GM20000 (cell line): ENCODE results near the gene ECI1.

Source experiments
- DNase-seq: peaks from one replicate; pipeline ENCODE4 v3.0.0; 2012; ENCODE audit warnings: low spot score
- TF ChIP-seq, protein P1 (sequence below): IDR thresholded peaks from 2 replicates; pipeline ENCODE4 v1.5.1; 2012; ENCODE audit warnings: mild to moderate bottlenecking, control low read depth; ENCODE audit errors: extremely low read depth, missing control alignments

Gene ECI1

DNA sequence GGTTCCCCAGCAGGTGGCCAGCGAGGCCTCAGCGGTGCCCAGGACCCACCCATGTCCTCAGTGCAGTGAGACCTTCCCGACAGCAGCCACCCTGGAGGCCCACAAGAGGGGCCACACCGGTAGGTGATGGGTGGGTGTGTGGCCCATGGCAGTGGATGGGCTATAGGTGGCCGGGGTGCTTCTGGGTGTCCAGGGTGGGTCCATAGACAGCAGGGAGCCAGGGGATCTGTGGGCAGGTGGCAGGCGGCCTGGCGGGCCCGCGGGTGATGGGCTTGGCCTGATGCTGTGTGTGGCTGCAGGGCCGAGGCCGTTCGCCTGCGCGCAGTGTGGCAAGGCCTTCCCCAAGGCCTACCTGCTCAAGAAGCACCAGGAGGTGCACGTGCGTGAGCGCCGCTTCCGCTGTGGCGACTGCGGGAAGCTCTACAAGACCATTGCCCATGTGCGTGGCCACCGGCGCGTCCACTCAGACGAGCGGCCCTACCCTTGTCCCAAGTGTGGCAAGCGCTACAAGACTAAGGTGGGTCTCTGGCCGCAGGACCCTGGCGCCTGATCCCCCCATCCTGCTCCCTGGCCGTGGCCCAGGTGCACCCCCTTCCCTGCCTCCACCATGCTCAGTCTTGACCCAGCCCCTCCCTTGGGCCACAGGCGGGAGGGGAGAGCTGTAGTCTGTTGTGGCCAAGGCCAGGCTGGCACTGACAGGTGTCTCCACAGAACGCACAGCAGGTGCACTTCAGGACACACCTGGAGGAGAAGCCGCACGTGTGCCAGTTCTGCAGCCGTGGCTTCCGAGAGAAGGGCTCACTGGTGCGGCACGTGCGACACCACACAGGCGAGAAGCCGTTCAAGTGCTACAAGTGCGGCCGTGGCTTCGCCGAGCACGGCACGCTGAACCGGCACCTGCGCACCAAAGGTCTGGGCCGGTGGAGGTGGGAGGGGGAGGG, 17.2 kb downstream of the ECI1 start:
- TF ChIP-seq, protein P1, sequence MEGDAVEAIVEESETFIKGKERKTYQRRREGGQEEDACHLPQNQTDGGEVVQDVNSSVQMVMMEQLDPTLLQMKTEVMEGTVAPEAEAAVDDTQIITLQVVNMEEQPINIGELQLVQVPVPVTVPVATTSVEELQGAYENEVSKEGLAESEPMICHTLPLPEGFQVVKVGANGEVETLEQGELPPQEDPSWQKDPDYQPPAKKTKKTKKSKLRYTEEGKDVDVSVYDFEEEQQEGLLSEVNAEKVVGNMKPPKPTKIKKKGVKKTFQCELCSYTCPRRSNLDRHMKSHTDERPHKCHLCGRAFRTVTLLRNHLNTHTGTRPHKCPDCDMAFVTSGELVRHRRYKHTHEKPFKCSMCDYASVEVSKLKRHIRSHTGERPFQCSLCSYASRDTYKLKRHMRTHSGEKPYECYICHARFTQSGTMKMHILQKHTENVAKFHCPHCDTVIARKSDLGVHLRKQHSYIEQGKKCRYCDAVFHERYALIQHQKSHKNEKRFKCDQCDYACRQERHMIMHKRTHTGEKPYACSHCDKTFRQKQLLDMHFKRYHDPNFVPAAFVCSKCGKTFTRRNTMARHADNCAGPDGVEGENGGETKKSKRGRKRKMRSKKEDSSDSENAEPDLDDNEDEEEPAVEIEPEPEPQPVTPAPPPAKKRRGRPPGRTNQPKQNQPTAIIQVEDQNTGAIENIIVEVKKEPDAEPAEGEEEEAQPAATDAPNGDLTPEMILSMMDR = no peak

DNA sequence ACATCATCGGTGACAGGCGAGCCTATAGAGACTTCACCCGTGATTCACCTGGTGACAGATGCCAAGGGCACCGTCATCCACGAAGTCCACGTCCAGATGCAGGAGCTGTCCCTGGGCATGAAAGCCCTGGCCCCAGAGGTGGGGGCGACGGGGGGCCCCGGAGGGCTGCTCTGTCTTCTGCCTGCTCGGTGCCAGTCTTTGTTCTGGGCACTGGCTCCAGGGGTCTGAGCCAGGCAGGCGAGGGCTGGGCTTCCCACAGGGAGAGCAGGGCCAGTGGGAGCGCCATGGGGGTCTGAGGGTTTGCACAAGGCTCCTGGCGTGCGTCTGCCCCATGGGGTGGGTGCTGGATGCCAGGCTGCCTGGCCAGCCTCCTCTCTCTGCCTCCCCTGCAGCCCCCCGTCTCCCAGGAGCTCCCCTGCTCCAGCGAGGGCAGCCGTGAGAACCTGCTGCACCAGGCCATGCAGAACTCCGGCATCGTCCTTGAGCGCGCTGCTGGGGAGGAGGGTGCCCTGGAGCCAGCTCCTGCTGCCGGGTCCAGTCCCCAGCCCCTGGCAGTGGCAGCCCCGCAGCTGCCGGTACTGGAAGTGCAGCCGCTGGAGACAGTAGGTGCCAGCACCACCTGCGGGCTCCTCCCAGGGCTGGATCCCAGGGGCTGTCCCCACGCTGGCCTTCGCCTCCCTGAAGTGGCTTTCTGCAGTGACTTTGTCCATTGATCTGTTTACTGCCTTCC, 18.2 kb downstream of the ECI1 start:
- TF ChIP-seq, protein P1 = no peak
- no peak for DNase-seq

More for the DNA sequence above, 17.2 kb downstream of the ECI1 start:
- no peak for DNase-seq

DNA sequence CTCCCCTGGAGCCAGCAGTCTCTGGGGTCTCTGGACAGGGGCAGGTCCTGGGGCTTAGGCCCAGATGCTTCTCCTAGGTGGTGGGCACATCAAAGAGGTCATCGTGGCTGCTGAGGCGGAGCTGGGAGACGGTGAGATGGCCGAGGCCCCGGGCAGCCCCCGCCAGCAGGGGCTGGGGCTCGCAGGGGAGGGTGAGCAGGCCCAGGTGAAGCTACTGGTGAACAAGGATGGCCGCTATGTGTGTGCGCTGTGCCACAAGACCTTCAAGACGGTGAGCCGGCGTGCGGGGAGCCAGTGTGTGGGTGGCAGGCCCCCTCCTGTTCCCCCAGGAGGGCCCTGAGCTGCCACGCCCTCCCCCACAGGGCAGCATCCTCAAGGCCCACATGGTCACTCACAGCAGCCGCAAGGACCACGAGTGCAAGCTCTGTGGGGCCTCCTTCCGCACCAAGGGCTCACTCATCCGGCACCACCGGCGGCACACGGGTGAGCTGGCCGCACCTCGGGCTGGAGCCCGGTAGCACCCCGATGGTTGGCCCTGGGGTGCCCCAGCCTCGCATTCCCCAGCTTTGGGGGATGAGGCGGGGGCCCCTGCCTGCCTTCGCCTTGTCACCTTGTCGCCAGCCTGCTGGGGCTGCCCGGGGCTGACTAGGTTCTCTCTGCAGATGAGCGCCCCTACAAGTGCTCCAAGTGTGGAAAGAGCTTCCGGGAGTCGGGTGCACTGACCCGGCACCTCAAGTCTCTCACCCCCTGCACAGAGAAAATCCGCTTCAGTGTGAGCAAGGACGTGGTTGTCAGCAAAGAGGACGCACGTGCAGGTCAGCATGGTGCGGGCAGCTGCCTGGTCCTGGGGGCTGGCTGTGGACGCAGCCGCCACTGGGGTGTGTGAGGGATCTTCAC, 19.0 kb downstream of the ECI1 start:
- TF ChIP-seq, protein P1 = no peak

DNA sequence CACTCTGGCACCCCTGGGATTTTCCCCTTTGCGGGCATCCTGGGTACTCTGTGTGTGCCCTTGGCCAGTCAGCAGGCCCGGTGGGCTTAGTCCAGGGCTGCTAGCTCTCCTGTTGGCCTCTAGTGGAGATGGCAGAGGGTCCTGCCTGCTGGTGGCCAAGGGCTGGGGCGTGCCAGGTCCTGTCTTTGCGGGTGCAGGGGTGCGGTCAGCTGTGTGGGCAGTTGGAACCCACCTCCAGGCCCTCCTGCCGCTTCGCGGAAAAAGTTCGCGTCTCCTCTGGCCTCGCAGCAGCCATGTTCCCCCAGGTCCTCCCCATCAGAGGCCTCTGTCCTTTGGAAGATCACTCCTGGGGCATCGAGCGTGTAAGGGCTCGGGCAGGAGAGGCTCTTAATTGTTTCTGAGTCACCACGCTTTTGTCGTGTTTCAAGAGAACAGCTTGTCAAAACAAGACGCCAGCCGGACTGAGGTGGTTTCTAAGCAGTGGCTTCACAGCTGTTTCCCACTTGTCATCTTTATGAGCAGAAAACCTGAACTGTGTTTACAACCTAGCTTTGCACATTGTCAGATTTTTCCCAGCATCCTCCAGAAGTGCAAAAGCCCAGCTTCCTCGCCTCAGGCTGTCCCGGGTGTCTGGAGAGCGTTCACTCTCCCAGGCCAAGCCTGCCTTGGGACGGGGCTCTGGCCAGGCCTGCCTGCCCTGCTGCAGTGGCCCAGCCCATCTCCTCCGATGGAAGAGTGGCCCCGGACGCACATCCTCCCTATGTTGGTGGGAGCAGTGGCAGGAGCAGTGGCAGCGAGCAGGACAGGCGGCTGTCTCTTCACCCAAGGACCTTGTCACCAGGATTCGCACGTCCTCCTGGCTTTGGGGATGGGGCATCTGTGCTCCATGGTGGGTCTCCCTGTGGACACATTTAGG, 20.1 kb downstream of the ECI1 start:
- TF ChIP-seq, protein P1 = no peak
- DNase-seq = no peak

More for the DNA sequence above, 19.0 kb downstream of the ECI1 start:
- DNase-seq = no peak

DNA sequence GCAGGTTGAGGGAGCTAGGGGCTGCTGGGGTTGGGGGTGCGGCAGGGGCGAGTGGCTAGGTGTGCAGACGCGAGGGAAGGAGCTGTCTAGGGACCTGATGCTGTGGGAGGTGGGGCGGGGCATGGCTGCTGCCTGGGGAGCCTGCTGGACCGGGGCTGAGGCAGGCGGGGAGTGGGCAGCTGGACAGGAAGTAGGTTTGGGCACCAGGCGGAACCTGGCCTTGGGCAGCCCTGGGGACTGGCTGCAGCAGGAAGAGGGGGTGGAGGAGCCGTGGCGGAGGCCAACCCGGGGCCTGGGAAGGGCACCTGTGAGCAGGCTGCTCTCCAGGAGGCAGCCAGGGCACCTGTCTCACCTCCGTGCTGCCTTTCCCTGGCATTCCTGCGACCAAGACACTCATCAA, 21.0 kb downstream of the ECI1 start:
- TF ChIP-seq, protein P1 = no peak
- no peak for DNase-seq

DNA sequence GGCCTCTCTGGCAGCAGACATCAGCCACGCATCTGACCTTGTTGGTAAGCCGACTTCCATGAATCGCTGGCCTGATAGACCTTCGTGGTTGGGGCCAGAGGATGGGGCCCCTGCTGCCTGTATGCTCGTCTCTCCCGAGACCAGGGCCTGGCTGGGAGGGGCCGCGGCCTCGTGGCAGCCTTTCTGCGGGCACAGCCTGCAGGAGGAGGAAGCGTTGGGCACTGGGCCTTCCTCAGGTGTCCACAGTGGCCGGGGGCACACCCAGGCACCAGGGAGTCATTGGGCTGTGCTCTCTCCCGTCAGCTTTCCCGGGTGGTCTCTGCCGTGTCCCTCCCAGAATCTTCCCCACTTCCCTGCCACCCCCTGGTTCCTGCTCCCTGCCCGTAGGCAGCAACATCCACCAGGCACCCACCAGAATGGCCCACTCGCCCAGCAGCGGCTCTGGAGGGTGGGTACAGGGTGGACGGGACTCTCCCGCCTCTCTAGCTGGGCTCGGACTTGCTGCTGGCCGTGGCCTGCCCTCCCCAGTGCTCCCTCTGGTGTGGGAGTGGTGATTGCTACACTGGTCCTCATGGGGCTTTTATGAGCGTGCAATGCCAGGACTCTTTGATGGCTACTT, 21.6 kb downstream of the ECI1 start:
- no peak for DNase-seq
- TF ChIP-seq, protein P1 = no peak
